ENCODE results near the gene ABLIM2.
"Not testable (repeated sequence)": the region's sequence is repeated elsewhere in the genome, so short reads cannot be mapped to it uniquely, and the experiment has no call there.

The ABLIM2 gene

GRCh38 chr4:8139726-8140125, 18.9 kb downstream of the ABLIM2 start:
- DNase-seq (ENCODE audit: low read depth in 2 of 2): not testable (repeated sequence)

GRCh38 chr4:8136972-8137710, 21.5 kb downstream of the ABLIM2 start:
- DNase-seq (ENCODE audit: low read depth in 2 of 2): no peak

DNA sequence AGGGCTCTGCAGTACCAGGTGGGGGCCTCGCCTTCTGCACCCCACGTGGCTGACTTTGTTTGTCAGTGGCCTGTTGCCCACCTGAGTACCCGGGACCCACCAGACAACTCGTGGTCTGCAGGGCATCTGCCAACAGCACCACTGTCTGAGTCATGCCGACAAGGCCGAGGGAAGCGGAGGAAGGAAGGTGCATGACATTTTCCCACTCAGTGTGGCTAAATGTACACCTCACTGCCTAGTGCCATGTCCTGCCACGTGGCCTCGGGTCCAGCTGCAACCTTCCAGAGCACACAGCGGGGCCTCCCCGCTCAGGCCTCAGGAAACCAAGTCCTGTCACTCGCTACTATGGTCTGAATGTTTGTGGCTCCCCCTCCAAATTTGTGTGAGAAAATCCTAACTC, 22.1 kb downstream of the ABLIM2 start:
- DNase-seq (ENCODE audit: low read depth in 2 of 2): no peak

GRCh38 chr4:8135666-8136065, 22.9 kb downstream of the ABLIM2 start:
- no peak for DNase-seq (ENCODE audit: low read depth in 2 of 2)

GRCh38 chr4:8133897-8134563, 24.6 kb downstream of the ABLIM2 start:
- DNase-seq (ENCODE audit: low read depth in 2 of 2): no peak

DNA sequence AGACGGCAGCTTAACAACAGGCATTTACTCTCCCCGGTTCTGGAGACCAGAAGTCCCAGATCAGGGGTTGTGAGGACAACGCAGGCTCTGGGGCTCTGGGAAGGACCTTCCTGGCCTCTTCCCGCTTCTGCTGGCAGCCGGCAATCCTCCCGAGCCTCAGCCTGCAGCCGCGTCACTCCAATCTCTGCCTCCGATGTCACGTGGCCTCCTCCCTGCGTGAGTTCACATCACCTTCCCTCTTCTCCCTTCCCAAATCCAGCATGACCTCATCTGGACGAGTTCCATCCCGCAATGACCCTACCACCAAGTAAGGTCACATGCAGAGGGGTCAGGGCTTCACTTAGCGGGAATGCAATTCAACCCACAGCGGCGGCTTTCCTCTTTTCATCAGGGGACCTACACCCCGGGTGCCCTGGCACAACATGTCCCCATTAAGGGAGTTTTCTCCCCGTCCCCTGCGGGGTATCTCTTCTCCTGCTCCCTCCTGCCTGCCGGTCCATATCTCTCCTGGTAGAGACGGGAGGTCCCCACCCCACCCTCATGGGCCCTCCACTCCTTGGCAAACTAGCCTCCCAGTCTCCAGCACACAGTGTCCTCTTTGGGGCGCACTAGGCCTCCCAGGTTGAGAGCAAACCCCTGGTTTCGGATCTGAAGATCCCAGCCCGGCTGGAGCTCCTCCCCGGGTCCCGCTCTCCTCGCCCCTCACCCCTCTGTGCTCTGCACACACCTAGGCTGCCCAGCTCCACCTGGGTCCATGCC, 25.5 kb downstream of the ABLIM2 start:
- DNase-seq (ENCODE audit: low read depth in 2 of 2): no peak

GRCh38 chr4:8132400-8132799, 26.2 kb downstream of the ABLIM2 start:
- no peak for DNase-seq (ENCODE audit: low read depth in 2 of 2)

DNA sequence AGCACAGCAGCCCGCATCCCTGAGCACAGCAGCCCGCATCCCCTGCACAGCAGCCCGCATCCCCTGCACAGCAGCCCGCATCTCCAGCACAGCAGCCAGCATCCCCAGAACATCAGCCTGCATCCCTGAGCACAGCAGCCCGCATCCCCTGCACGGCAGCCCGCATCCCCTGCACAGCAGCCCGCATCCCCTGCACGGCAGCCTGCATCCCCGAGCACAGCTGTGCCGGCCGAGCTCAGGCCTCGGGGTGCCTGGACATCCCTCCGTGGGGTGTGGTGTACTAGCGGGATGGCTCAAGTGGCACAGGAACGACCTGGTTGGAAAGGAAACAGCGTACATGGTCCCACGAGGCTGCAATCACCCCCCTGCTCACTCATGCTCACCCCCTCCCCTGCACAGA, 26.8 kb downstream of the ABLIM2 start:
- no peak for DNase-seq (ENCODE audit: low read depth in 2 of 2)

- no peak for DNase-seq (ENCODE audit: low read depth in 2 of 2)
These were observed 27.4 kb downstream of the ABLIM2 start for GRCh38 chr4:8131210-8131609.

DNA sequence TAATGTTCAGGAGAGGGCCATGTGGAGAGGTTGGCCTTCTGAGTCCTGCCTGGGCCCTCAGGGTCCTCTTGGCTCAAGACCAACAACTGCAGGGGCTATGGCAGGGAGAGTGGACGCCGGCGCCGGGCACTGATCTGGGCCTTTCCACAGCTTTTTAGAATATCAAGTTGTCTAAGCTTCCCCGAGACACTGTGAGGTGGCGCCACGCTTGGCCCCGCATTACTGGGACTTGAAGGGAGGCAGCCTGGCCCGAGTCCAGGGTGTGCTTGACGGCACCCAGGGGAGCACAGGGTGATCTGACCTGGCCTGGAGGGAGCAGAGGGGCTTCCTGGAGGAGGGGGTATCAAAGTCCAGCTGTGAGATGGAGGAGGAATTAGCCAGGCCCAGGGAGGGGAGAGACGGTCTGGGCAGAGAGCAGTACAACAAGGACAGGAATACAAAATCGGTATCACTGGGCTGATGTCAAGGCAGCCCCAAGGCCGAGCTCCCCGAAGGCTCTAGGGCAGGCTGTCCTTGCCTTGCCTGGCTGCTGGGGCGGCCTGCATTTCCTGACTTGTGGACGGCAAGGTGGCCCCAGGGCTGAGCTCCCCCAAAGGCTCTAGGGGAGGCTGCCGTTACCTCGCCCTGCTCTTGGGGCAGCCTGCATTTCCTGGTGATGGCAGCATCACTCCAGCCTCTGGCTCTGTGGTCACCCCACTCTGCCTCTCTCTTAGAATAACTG, 28.1 kb downstream of the ABLIM2 start:
- DNase-seq (ENCODE audit: low read depth in 2 of 2): no peak

DNA sequence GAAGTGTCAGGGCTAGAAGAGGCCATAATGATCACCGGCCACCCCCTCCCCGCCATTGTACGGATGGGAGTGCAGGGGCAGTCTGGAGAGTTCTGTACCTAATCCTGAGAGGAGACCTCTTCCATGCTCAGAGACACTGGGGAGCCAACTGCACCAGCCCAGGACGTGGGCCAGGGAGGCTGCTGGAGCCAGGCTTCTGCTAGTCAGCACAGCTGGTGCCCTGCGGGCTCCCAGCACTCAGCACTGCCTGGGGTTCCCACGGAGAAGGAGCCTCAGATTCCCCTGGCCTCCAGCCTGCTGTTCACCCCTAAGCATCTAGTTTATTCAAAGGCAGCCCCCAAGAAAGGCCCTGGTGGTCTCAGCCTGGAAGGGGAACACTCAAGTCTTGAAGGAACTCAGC, 28.8 kb downstream of the ABLIM2 start:
- no peak for DNase-seq (ENCODE audit: low read depth in 2 of 2)

DNA sequence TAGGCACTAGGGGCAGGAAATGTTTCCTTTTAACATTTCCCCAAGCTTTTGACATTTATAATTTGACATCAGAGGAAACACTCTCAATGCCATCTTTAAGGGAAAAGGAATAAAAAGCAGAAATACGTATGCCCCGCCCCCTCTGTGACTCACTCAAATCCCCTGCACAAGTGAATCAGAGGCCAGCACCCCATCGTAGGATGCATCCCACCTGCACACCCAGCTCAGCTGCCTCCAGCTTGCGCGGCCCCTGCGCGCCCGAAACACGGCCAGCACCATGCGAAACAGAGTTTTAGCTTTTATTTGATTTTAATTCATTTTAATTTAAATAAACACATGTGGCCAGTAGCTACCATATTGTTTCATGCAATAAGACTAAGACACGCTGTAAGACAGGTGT, 29.5 kb downstream of the ABLIM2 start:
- no peak for DNase-seq (ENCODE audit: low read depth in 2 of 2)

DNA sequence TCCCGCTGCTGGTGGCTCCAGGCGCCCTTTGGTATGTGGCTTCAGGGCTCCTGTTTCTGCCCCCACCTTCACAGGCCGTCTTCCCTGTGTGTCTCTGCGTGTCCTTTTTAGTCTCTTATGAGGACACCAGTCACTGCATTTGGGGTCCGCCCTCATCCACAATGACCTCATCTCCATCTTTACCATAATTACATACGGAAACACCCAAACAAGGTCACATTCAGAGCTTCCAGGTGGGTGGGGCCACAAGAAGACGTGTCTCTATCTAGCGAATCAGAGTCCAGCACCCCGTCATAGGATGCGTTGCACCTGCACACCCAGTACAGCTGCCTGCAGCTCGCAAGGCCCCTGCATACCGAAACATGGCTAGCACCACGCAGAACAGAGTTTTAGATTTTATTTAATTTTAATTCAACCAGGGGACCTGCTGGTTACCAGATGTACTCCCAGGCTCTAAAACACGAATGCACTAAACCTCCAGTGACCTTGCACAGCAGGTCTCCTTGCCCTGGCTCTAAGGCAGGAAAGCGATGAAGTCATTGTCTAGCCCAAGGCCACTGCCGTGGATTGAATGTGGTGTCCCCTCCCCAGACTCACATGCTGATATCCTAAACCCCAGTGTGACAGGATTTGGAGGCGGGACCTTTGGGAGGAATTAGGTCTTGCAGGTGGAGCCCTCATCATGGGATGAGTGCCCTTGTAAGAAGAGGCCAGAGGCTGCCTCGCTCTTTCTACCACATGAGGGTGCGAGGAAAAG, 30.3 kb downstream of the ABLIM2 start:
- DNase-seq (ENCODE audit: low read depth in 2 of 2): no peak

GRCh38 chr4:8127051-8127826, 31.4 kb downstream of the ABLIM2 start:
- DNase-seq (ENCODE audit: low read depth in 2 of 2): no peak

- no peak for DNase-seq (ENCODE audit: low read depth in 2 of 2)
These were observed 32.1 kb downstream of the ABLIM2 start for GRCh38 chr4:8126523-8126922.

- DNase-seq (ENCODE audit: low read depth in 2 of 2): no peak
These were observed 33.0 kb downstream of the ABLIM2 start for GRCh38 chr4:8125526-8126056.

DNA sequence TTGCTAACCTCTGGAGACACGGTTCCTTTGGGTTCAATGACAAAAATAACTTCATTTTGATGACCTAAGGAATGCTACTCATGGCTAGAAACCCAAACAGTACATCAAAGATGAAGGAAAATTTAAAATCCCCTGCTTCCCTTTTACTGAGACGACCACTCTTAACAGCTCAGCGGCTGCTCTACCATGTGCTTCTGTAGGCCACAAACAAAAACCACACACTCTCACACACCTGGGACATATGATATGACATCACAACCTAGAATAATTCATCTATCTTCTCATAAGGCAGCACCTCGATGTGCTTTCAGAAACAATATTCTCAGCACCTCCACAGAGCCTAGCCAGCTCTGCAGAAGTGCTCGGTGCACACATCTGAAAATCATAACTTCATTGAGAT, 34.7 kb downstream of the ABLIM2 start:
- DNase-seq (ENCODE audit: low read depth in 2 of 2): no peak

DNA sequence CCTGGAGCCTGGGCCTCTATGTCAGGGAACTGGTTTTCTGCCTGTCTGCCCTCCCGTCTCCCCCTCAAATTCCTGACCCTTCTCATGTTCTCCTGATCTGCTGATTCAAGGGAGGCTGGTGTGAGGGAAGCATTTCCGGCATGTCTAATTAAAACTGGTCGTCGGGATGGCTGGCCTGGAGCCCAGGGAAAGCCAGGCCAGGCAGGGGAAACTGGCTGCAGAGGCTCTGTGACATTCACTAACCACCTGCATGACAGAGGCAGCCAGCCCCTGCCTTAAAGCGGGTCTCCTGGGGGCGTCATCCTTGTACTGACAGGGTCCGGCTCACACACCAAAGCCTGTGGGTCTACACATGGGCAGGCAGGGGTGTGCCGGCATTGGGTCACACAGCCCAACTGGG, 35.2 kb downstream of the ABLIM2 start:
- no peak for DNase-seq (ENCODE audit: low read depth in 2 of 2)

GRCh38 chr4:8122746-8123145, 35.9 kb downstream of the ABLIM2 start:
- DNase-seq (ENCODE audit: low read depth in 2 of 2): no peak

GRCh38 chr4:8121292-8122015, 37.2 kb downstream of the ABLIM2 start:
- no peak for DNase-seq (ENCODE audit: low read depth in 2 of 2)

All from stimulated activated CD8-positive, alpha-beta memory T cell treated with anti-CD3 and anti-CD28 coated beads, Interleukin-2, amount 100 ng/mL, for 1 hour (primary cell).